Hematopoietic multipotent progenitor cell treated with erythropoietin and hydrocortisone succinate and interleukin-3 and kit ligand, for 17 days (in vitro differentiated cells): ENCODE results near the gene BPNT1.
"Not testable (repeated sequence)": the region's sequence is repeated elsewhere in the genome, so short reads cannot be mapped to it uniquely, and the experiment has no call there.

ENCODE experiments used
- DNase-seq: peaks from one replicate; pipeline ENCODE4 v3.0.0-alpha.2; 2015; ENCODE audit warnings: low spot score

BPNT1 gene

DNA sequence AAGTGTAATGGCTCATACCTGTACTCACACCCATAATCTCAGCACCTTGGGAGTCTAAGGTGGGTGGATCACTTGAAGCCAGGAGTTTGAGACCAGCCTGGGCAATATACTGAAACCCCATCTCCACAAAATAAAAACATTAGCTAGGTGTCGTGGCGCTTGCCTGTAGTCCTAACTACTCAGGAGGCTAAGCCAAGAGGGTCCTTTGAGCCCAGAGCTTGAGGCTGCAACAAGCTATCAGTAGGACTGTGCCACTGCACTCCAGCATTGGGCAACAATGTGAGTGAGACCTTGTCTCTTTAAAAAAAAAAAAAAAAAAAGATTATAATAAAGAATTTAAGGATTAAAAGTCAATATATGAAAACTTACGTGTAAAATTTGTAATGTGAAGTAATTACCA, 11.7 kb downstream of the BPNT1 start:
- no peak for DNase-seq

DNA sequence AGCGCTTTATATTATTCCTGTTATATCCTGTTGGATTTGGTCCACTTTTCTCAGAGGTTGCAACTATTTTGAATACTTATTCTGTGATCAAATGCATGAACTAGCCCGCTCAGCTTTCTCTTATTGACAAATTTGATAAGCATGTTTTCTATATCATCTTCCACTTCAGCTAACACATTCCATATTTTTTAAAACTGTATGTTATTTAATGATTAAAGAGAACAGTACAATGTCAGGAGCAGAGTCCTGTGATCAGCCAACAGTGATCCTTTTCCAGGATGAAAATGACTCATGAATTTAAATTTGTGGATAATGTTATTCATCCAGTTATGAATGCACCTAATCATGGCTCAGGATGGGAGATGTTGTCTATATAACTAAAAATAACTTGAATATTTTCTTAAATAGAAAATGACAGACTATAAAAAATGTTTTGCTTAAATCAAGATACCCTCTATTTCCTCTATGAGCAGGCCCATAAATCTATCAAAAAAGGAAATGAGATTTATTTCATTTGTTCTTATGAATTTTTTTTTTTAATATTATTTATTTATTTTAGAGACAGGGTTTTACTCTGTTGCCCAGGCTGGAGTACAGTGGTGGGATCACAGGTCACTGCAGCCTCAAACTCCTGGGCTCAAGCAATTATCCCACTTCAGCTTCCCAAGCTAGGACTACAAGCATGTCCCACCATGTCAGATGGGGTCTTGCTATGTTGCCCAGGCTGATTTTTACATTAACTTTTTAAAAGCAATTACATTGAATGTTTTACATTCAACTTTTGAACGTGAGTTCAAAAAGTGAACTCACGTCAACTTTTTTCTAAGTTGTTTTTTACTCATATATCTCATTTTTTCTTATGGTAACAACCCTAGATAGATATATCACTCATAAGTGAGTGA, 12.5 kb downstream of the BPNT1 start:
- DNase-seq: no peak

DNA sequence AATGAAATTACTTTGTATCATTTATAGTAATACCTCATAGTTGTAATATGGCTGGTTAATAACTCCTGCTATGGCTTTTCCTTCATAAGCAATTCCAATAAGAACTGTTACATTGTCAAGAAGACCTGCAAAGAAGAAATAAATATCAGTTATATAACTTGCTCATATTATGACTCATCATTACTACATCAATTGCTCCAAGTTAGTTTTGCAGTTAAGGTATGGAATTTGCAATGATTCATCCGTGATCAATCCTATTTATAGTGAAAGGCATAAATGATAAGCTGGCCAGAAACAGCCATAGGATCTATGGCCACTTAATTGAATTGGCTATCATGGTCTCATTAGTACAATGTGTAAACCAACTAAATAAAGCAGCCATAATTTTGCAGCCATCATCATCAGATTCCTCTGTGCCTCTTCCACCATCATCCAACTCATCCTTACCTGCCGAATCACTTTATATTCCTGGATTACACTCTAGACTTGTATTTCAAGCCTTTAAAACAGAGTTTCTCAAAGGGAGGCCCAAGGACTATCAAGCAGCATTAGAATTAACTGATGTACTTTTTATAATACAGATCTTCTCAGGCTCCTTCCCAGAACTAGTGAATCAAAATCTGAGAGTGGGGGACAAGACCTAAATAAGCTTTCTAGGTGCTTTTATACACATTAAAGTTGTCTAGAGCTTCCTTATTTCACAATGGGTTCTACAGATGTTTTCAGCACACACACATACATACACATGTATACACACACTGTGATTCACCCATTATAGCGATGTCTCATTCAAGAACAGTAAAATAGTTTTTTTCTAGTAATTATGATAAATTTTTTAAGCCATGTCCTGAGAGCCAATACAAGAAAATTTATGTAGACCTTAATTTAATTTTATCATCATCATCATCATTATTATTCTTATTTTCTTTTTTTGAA, 22.1 kb downstream of the BPNT1 start:
- no peak for DNase-seq

DNA sequence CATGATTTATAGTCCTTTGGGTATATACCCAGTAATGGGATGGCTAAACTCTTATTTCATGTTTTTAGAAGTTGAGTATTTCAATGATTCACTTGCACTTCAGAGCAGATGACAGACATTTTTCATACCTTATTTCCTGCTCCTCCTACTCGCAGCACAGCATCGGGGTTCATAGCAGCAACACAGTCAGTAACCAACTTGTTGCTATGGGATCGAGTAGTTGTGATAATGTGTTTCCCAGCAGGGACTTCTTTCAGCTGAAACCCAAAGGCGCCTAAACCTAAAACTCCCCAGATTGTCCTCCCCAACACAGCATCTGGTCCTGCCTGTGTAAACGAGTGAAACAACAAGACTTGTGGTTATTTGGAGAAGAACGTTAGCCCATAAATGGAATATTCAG, 27.0 kb downstream of the BPNT1 start:
- DNase-seq: no peak

DNA sequence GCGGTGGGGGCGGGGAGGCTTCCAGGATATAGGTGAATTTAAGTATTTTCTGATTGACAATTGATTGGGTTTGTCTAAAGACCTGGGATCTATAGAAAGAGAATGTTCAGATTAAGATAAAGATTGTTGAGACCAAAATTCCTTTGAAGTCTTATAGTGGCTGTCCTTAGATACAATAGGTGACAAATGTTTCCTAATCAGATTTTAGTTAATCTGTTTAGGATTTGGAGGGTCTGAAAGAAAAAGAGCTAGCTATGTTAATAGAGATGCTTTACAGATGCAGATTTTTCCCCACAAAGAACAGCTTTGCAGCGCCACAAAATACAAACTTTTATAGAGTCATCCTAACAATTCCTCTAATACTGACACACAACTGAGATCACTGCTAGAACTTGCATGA, 28.7 kb downstream of the BPNT1 start:
- DNase-seq: no peak

DNA sequence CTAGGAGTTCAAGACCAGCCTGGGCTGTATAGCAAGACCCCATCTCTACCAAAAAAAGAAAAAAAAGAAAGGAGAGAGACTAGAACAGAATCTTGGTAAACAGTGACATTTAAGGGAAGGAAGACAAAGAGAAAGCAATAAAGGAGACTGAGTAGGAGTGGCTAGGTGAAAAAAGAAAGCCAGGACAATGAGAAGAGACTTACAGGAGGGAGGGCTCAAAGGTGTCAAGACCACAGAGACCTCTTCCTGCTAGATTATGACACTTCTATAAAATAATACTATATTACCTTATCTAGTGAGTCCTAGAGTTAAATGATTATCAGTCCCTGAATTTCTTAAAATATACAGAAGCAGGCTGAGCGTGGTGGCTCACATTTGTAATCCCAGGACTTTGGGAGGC, 33.2 kb downstream of the BPNT1 start:
- DNase-seq: no peak

DNA sequence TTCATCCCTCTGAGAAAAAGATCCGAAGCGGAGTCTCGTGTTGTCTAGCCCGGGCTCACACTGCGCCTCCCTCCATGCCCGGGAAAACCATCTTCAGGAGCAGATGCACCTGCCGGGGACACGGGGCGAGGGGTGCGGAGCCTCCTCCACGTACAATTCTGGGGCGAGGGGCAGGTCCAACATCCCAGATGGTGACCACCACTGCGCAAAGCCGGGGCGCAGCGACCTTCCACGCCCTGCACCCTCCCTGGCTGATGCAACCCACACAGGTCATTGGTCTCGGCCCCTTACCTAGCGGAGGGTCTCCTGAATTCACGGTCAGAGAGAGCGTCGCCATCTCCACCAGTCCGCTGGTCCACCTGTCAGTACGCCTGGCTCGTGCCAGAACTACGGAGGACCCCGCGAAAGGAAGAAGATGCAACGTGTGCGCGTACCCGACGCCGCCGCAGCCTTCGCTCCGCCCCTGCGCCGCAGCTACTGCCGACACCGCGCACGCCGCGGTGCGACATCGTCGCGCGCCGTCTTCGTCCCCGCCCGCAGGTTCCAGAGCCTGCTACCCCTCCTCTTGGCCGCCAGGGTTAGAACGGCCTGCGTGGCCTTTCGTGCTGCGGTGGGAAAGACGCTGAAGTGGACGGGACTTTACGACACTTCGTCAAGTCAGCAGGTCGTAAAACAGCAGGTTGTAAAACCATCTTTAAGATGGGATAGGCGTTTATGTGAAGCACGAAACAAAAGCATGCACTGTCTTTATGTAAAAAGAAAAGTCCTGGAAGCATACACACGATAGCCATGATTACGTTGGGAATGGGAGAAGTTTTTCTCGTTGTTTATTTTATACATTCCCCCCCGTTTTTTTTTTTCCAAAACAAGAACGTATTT, 43.3 kb downstream of the BPNT1 start, which contains the start of gene EPRS1:
Gene EPRS1 (minus strand): TSS at position 454 of the 879 bp plus-strand sequence. CDS start 117 bp downstream, at position 337.
- peak; percentile 87 for DNase-seq

DNA sequence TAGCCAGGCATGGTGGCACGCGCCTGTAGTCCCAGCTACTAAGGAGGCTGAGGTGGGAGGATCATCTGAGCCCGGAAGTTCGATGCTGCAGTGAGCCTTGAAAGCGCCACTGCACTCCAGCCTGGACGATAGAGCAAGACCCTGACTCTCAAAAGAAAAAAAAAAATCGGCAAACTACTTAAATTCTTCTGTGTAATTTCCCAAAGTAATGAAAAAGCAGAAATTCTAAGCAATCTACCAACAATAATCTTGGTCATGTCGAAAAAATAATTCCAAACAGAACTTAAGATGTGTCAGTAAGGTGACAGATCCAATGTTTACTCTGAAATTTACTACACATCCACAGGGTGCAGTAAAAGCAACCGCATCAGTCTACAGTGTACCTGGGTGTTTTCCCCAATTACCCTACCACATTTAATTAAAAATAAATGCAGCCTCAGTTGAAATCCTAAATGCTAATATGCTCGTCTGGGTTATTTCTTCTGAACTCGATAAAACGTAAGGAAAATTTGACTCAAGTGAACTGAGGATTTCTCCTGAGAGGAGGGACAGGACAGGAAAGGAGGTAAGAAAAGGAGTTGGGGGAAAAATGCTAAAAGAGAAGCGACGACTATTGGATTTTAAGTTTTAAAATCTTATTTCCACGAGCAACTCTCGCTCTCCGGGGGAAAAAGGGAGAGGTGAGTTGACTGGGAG, 44.1 kb downstream of the BPNT1 start:
- DNase-seq: peak; percentile 39

DNA sequence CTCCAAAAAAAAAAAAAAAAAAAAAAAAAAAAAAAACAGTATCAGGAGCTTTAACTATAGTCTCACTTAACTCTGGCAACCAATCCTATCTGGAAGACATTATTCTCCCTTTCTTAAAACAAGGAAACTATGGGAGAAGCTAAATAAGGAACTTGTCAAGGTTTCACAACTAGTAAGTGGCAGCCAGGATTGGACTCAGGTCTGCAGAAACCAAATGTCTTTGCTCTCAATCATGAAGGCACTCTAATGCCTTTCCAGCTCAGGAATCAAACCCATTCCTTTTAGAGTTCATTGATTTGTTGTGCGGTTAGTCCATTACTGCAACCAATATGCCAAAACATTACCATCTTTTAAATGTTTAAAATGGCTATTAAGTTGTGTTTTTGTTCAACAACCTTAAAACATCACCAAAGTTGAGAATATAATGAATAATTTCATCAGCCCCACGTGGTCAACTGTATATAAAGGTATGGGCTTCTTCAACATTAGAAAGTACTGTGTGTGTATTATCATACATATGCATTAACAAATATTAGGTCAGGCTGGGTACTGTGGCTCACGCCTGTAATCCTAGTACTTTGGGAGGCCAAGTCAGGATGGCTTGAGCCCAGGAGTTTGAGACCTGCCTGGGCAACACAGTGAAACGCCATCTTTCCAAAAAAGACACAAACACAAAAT, 44.8 kb downstream of the BPNT1 start:
- DNase-seq: peak; percentile 9

DNA sequence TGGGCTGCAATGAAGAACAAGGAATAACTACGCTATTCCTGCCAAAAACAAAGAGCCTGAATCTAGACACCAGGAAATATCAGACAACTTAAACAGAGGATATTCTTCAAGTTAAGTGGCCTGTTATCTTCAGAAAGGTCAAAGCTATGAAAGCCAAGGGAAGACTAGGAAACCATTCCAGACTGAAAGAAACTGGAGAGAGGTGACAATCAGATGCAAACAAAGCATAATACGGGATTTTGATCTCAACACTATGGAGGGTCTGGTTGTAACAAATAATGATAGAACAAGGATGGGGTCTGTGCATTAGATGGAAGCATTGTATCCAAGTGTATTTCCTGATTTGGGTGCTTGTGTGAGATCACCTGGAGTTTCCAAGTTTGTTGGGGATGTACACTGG, 45.9 kb downstream of the BPNT1 start:
- no peak for DNase-seq

DNA sequence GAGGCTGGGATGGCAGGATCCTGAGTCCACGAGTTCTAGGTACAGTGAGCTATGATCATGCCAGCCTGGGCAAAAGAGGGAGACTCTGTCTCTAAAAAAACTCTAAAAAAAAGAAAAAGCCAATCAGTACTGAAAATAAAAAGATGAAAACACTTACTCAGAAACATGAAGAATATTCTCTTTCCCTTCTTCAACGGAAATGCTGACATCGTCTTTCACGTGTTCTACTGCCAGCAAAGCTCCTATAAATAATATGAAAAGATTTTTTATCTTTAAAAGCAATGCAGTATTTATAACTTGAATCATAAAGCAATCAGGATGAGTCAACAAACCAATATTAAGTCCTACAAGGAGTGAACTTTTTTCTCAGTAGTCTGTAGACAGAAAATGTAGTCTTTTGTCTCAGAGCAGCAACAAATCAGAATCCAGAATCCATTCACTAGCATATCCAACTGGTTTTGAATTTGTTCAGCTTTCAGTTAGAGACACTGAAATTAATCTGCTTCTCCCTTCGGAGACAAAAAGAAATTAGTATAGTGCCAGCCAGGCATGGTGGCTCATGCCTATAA, 49.5 kb downstream of the BPNT1 start:
- no peak for DNase-seq

DNA sequence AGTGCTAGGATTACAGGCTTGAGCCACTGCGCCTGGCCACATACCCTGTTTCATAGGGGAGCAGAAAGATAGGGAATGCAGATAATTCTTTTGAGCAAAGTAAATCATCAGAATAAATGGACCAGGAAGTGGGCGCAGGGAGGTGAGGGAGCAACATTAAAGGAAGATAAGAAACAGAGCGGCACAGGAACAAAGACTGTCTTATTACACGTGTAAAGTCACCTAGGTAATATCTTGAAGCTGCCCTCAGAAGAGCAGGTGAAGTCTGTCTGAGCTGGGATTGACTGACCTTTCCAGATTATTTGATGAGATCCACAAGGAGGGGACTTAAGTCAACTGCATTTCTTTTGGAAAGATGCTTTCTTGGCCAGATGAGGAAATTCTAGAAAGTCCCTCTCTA, 50.9 kb downstream of the BPNT1 start:
- DNase-seq: no peak

DNA sequence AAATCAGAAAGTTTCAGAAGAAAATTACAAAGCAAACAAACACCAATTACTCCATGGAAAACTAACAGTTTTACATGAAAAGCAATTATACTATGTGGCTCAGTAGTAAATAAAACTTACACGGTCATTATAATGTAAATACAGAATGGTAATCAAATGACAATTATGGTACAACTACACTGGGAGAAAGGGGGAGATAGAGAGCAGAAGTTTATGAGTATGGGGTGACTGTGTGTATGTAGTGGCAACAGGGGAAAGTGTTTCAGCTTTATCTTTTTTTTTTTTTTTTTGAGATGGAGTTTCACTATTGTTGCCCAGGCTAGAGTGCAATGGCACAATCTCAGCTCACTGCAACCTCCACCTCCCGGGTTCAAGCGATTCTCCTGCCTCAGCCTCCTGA, 51.8 kb downstream of the BPNT1 start:
- DNase-seq: not testable (repeated sequence)

DNA sequence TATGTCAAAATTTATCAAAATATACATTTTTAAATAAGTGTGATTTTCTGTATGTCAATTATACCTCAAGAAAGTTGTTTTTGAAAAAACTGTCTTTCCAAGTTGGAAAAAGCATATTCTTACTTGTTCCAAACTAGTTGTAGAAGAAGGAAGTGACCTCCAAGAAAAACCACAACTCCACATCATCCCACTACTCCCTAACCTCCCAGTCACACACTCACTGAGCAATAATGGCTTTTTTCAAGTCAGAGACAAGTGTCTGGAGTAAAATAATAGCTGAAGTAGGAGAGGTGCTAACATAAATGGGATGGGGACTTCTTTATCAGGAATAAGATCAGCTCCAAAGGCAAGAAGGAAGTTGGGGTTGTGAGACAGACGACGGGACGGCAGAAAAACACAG, 56.7 kb downstream of the BPNT1 start:
- DNase-seq: no peak

DNA sequence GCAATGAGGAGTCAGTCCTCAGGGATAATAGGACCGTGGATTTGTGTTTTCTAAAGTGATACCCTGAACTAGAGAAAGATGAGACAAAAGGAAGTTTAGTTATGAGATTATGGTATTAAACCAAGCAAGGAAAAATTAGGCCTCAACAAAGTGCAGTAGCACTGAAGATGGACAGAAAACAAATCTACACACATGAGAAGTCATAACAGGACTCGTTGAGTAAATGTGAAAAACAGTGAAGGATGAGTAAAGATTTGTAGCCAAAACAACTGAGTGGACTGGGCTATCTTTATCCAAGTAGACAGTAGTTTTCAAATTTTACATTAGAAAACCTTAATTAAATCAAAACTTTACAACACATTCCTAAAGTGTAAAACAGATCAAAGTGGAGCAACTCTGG, 58.3 kb downstream of the BPNT1 start:
- no peak for DNase-seq

DNA sequence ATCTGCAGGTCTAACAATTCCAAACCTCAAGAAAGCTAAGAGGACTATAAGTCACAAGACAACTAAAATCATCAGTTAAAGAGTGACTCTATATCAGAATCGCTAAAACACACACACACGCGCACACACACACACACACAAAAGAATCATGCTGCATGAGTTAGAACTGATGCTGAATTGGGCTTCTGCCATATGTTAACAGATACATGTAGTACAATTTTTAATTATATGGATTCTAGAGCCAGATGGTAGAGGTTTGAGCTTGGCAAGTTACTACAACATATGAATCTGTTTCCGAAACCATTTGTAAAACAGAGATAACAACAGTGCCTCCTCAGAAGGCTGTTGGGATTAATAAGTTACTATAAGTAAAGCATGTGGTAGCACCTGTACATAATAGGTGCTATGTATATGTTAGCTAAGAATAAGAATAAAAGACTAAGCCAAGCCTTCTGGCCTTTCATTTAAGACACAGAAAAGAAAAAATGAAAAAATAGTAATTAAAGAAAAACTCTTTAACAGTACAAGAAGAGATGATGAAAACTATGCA, 61.2 kb downstream of the BPNT1 start:
- DNase-seq: no peak

DNA sequence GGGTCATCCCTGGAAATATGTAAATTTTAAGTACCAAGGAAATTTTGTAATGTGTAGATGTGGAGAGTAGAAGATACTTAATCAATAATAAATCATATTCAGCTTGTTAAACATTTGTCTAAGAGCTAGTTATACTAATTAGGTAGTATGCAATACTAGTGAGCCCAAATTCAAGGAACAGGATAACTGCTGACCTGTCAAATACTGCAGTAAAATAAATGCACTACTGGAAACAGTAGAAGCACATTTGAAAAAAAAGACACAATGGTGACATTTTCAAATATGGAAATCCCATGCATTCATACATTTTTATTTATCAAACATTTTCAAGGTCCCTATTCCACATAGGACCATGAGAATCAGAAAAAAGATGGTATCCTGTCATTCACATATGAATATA, 70.5 kb downstream of the BPNT1 start:
- no peak for DNase-seq

DNA sequence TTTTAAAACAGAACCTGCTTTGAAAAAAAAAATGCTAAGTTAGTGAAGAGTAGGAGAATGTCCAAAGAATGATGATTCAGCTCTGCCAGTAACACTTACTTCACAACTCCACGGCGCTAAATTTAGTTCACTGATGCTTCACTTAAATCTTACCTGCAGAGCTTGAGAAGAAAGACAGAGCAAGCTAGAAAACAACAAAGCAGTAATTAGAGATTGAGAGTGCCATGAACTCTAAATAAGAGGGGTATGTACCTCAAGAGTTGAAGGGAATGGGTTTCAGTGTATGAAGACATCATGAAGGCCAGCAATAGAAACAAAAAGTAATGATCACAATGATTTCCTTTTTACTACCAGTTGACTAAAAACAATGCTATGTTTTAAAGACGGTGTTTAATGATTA, 76.1 kb downstream of the BPNT1 start:
- DNase-seq: no peak

DNA sequence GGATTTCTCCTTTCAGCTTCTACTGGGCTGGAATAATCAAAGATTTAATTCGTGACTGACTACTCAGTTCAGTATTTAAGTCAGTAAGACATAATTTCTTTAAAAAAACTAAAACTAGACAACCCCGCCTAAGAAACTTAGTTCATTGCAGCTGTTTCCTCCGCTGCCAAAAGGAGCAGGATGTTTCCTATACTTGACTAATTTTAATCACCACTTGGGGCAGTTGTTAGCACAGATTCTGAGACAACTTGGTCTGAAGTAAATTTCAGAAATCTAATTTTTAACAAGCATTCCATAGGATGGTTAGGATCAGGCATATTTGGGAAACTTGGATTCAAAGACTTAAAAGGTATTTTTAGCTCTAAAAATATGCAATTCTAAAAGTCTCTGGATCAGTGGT, 77.3 kb downstream of the BPNT1 start:
- DNase-seq: no peak

DNA sequence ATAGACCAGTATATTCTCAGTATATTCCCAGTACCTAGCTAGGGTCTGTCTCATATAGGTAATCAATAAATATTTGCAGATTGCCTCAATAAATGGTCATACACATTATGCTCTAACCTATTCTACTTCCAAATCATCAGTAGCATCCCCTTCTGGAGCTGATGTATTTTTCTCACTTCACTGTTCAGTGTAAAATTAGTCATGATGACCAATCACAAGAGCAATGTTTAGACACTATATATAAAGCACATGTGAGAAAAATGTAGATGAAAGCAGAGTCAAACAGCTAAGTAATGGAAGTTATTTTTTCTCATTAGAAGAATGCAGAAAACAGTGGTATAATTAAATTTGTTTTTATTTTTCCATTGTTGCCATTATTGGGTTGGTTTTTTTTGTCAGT, 78.0 kb downstream of the BPNT1 start:
- DNase-seq: no peak
